ENCODE measurements around the gene C2CD4A. TPM values are rescaled to one million over a fixed set of nuclear protein-coding genes. Genes with fewer than 3 reads are reported as not detected.

Gene C2CD4A
- total and polyA plus RNA-seq, 9 of the 15 experiments (the other 6 are each of a cell fraction or from before 2014, with no cell fraction given) = not detected

GRCh38 chr15:62060113-62060895, 6.5 kb upstream of the C2CD4A start, which contains the start of gene VPS13C (continued):
- no peak for TF ChIP-seq ARID3B (CRISPR knock-in tag; IDR thresholded peaks at IDR 0.05; ENCODE audit: borderline replicate concordance)
- no peak for TF ChIP-seq MCM5 (IDR thresholded peaks at IDR 0.05; ENCODE audit: low read depth)
- no peak for TF ChIP-seq SREBF2 (CRISPR knock-in tag; IDR thresholded peaks at IDR 0.05)
- TF ChIP-seq SIN3A (IDR thresholded peaks at IDR 0.05; ENCODE audit: borderline replicate concordance in 2 of 2, control insufficient read depth in 1 of 2, low read depth in 2 of 2, low read length in 2 of 2) = peak; percentile 70 to 90; a peak in 2 of 4 replicates
- TF ChIP-seq NCOR1 (IDR thresholded peaks at IDR 0.05) = peak; percentile 46; the same call in 1 of the 2 replicates
- peak; percentile 38; the same call in 1 of the 2 replicates for TF ChIP-seq CREB3L1 (IDR thresholded peaks at IDR 0.05; ENCODE audit: borderline replicate concordance, low read depth)
- no peak for TF ChIP-seq FOXO4 (CRISPR knock-in tag; IDR thresholded peaks at IDR 0.05)
- peak; percentile 88 for TF ChIP-seq FIP1L1 (IDR thresholded peaks at IDR 0.05; ENCODE audit: low read depth, low read length, poor library complexity, severe bottlenecking)
- TF ChIP-seq ZBTB7A (IDR thresholded peaks at IDR 0.05; ENCODE audit: borderline replicate concordance, control insufficient read depth, low read depth, low read length) = peak; percentile 89; the same call in 1 of the 2 replicates
- peak; percentile 92 for TF ChIP-seq L3MBTL2 (IDR thresholded peaks at IDR 0.05)
- 0 out of 2 replicates have a peak, but pooled peaks have one; percentile 30 for TF ChIP-seq FOXJ2 (tag; IDR thresholded peaks at IDR 0.05)
- peak; percentile 76; the same call in 1 of the 2 replicates for TF ChIP-seq USF1 (CRISPR knock-in tag; IDR thresholded peaks at IDR 0.05)
- no peak for TF ChIP-seq PYGO2 (tag; IDR thresholded peaks at IDR 0.05)
- TF ChIP-seq RCOR1 (IDR thresholded peaks at IDR 0.05; ENCODE audit: borderline replicate concordance in 1 of 2, low read depth in 2 of 2, low read length in 2 of 2) = peak in 1 of 2 experiments; percentile 51; a peak in 1 of 4 replicates
- TF ChIP-seq SMAD3 (CRISPR knock-in tag; conservative IDR thresholded peaks at IDR 0.05) = no peak
- no peak; the same call in 1 of the 2 replicates for TF ChIP-seq PML (IDR thresholded peaks at IDR 0.05; ENCODE audit: low read length)
- peak; percentile 82 for TF ChIP-seq EGR1 (conservative IDR thresholded peaks at IDR 0.05)
- TF ChIP-seq RNF2 (IDR thresholded peaks at IDR 0.05) = no peak
- no peak for TF ChIP-seq ZNF445 (CRISPR knock-in tag; IDR thresholded peaks at IDR 0.05; ENCODE audit: low read depth)
- no peak for TF ChIP-seq SFPQ (IDR thresholded peaks at IDR 0.05; ENCODE audit: low read depth, low read length)

Measured in K562 (cell line).